T-helper 1 cell treated with Interleukin-12 subunit alpha and Interleukin-12 subunit beta and Interleukin-4 antibody, amounts not matched to agents 30 ng/mL and 1 ng/mL, for 36 hours (primary cell): Measurements from ENCODE around the gene ADGRB3. TPM values are rescaled to one million over a fixed set of nuclear protein-coding genes. Genes with fewer than 3 reads are reported as not detected.

Experiments
- intact Hi-C: fragments of 100-400 bp; cut with micrococcal nuclease; formaldehyde crosslinking; loops from one replicate; pipeline ENCODE4 v1.15.1; 2024
- total RNA-seq: library from RNA; stranded (reverse); gene quantifications from 2 replicates; pipeline ENCODE4 v1.2.3, GENCODE V29; 2022

The ADGRB3 gene
- total RNA-seq, 1 donor from 2014 or later: not detected

- intact Hi-C loops: no loop called here
These were observed 384.8 kb downstream of the ADGRB3 start for GRCh38 chr6:69019832-69020231.

GRCh38 chr6:69022993-69023392, 387.9 kb downstream of the ADGRB3 start:
- intact Hi-C loops: no loop called here

- intact Hi-C loops: no loop called here
These were observed 391.2 kb downstream of the ADGRB3 start for GRCh38 chr6:69026243-69026642.

- intact Hi-C loops: no loop called here
These were observed 391.6 kb downstream of the ADGRB3 start for GRCh38 chr6:69026715-69027114.

GRCh38 chr6:69027861-69028260, 392.8 kb downstream of the ADGRB3 start:
- intact Hi-C loops: no loop called here

GRCh38 chr6:69038841-69039240, 403.8 kb downstream of the ADGRB3 start:
- intact Hi-C loops: no loop called here

GRCh38 chr6:69042297-69042696, 407.2 kb downstream of the ADGRB3 start:
- intact Hi-C loops: no loop called here

- intact Hi-C loops: no loop called here
These were observed 409.5 kb downstream of the ADGRB3 start for GRCh38 chr6:69044534-69044933.

- intact Hi-C loops: no loop called here
These were observed 424.3 kb downstream of the ADGRB3 start for GRCh38 chr6:69059413-69059812.

GRCh38 chr6:69061066-69061465, 426.0 kb downstream of the ADGRB3 start:
- intact Hi-C loops: no loop called here

GRCh38 chr6:69063401-69063800, 428.3 kb downstream of the ADGRB3 start:
- intact Hi-C loops: no loop called here

GRCh38 chr6:69064226-69064625, 429.1 kb downstream of the ADGRB3 start:
- intact Hi-C loops: no loop called here

- intact Hi-C loops: no loop called here
These were observed 434.8 kb downstream of the ADGRB3 start for GRCh38 chr6:69069881-69070280.

GRCh38 chr6:69072796-69073195, 437.7 kb downstream of the ADGRB3 start:
- intact Hi-C loops: no loop called here

- intact Hi-C loops: no loop called here
These were observed 449.8 kb downstream of the ADGRB3 start for GRCh38 chr6:69084746-69085335.

GRCh38 chr6:69086689-69087088, 451.6 kb downstream of the ADGRB3 start:
- intact Hi-C loops: no loop called here

GRCh38 chr6:69089539-69089938, 454.5 kb downstream of the ADGRB3 start:
- intact Hi-C loops: no loop called here

- intact Hi-C loops: no loop called here
These were observed 455.1 kb downstream of the ADGRB3 start for GRCh38 chr6:69090132-69090531.

- intact Hi-C loops: no loop called here
These were observed 461.6 kb downstream of the ADGRB3 start for GRCh38 chr6:69096681-69097080.

- intact Hi-C loops: no loop called here
These were observed 462.9 kb downstream of the ADGRB3 start for GRCh38 chr6:69097948-69098347.

GRCh38 chr6:69098910-69099309, 463.8 kb downstream of the ADGRB3 start:
- intact Hi-C loops: no loop called here

GRCh38 chr6:69100772-69101171, 465.7 kb downstream of the ADGRB3 start:
- intact Hi-C loops: no loop called here

GRCh38 chr6:69102416-69102815, 467.3 kb downstream of the ADGRB3 start:
- intact Hi-C loops: no loop called here

- intact Hi-C loops: no loop called here
These were observed 470.2 kb downstream of the ADGRB3 start for GRCh38 chr6:69105288-69105687.
